Measurements from ENCODE around the gene LBHD2. TPM values are rescaled to one million over a fixed set of nuclear protein-coding genes. Genes with fewer than 3 reads are reported as not detected.

Gene LBHD2
- total and polyA plus RNA-seq, 11 donors, result 0.19 TPM; not detected in 10

- Histone ChIP-seq H3K27ac (peak overlapping the region in 1 of 12 donors; percentile 30), H3K4me1 (peaks cover 0 to 71% (median 50%) of the 10 kb centered on the region in 12 donors), H3K36me3 (peaks cover 0 to 71% (median 26%) of the 10 kb centered on the region in 9 donors), H3K4me3 (peak overlapping the region in 1 of 12 donors; percentile 31), H3K9me3 (no peaks in the 10 kb centered on the region), H3K27me3 (no peaks in the 10 kb centered on the region)
- DNase-seq, result peak in 2 of 5 donors; percentile 28 to 43
- WGBS, 4 donors, result 94 to 95% (median 95%) methylated on average over 11 to 16 of the region's 16 CpGs
- ATAC-seq, result no peak
- intact Hi-C loops (cut with DNase I), result loop anchor here in 1 of 10 donors (5.0 kb wide), 1 partner anchor 164 kb away; no protein-coding TSS in a partner anchor
- no peak for TF ChIP-seq POLR2A (IDR thresholded peaks at IDR 0.05)
- TF ChIP-seq CTCF (IDR thresholded peaks at IDR 0.05), result no peak
Observed at GRCh38 chr14:103127861-103128598, 44.0 kb downstream of the LBHD2 start.

- peak overlapping the region in 1 of 12 donors; percentile 31 for H3K4me3 ChIP-seq
- WGBS, 4 donors, result 67 to 75% (median 72%) methylated on average over 9 to 13 of the region's 13 CpGs
- intact Hi-C loops (cut with DNase I), result loop anchor here in 1 of 10 donors (5.0 kb wide), 1 partner anchor 164 kb away; no protein-coding TSS in a partner anchor
- H3K9me3 ChIP-seq, result no peaks in the 10 kb centered on the region
- TF ChIP-seq POLR2A (IDR thresholded peaks at IDR 0.05) (no peak), CTCF (IDR thresholded peaks at IDR 0.05) (no peak)
- peak overlapping the region in 1 of 12 donors; percentile 30 for H3K27ac ChIP-seq
- no peaks in the 10 kb centered on the region for H3K27me3 ChIP-seq
- peaks cover 0 to 65% (median 48%) of the 10 kb centered on the region in 12 donors for H3K4me1 ChIP-seq
- ATAC-seq, result no peak
- peaks cover 1 to 79% (median 31%) of the 10 kb centered on the region in 9 donors for H3K36me3 ChIP-seq
- peak in 2 of 5 donors; percentile 31 to 46 for DNase-seq
Observed at GRCh38 chr14:103128631-103129300, 44.8 kb downstream of the LBHD2 start.

- H3K27me3 ChIP-seq, result no peaks in the 10 kb centered on the region
- H3K4me1 ChIP-seq, result peaks cover 0 to 58% (median 41%) of the 10 kb centered on the region in 12 donors
- intact Hi-C loops (cut with DNase I), result loop anchor here in 1 of 10 donors (5.0 kb wide), 1 partner anchor 163 kb away; no protein-coding TSS in a partner anchor
- H3K4me3 ChIP-seq, result no peak overlapping the region
- 88 to 96% (median 95%) methylated on average over 12 of the region's 12 CpGs for WGBS, 4 donors
- peaks cover 4 to 80% (median 37%) of the 10 kb centered on the region in 9 donors for H3K36me3 ChIP-seq
- peak in 1 of 5 donors; percentile 18 for DNase-seq
- TF ChIP-seq CTCF (IDR thresholded peaks at IDR 0.05), result no peak
- TF ChIP-seq POLR2A (IDR thresholded peaks at IDR 0.05), result no peak
- ATAC-seq, result no peak
- no peaks in the 10 kb centered on the region for H3K9me3 ChIP-seq
- H3K27ac ChIP-seq, result no peak overlapping the region
Observed at GRCh38 chr14:103129301-103130016, 45.4 kb downstream of the LBHD2 start.
